Brain microvascular endothelial cell (primary cell): ENCODE results near the gene ATP8A2.

Source experiments
- DNase-seq: peaks from one replicate; pipeline ENCODE4 v3.0.0-alpha.2; 2020
- H3K27ac ChIP-seq: fragments of 250-450 bp; sonication (Bioruptor Pico); 2 replicates; pipeline ENCODE4 v1.5.1; 2020; ENCODE audit warnings: mild to moderate bottlenecking, moderate library complexity
- H3K27me3 ChIP-seq: fragments of 250-450 bp; sonication (Bioruptor Pico); replicated peaks from 2 replicates; pipeline ENCODE4 v1.5.1; 2020; ENCODE audit warnings: mild to moderate bottlenecking
- H3K36me3 ChIP-seq: fragments of 250-450 bp; sonication (Bioruptor Pico); replicated peaks from 2 replicates; pipeline ENCODE4 v1.5.1; 2020; ENCODE audit warnings: mild to moderate bottlenecking
- H3K4me3 ChIP-seq: 2 replicates; pipeline ENCODE4 v1.5.1; 2011; ENCODE audit warnings: low read depth, mild to moderate bottlenecking, control low read depth, low read length, moderate library complexity
- in situ Hi-C: cut with HindIII; loops from 2 replicates; pipeline ENCODE4 v1.10.0; 2017; ENCODE audit warnings: low sequenced_read_pairs, low pct_ligation_motif_present
- TF ChIP-seq, protein P1 (sequence below): IDR thresholded peaks from 2 replicates; pipeline ENCODE4 v1.5.1; 2011; ENCODE audit warnings: low read depth, mild to moderate bottlenecking, moderate library complexity, low read length, control low read depth, inconsistent platforms; ENCODE audit errors: missing control alignments

The ATP8A2 gene

DNA sequence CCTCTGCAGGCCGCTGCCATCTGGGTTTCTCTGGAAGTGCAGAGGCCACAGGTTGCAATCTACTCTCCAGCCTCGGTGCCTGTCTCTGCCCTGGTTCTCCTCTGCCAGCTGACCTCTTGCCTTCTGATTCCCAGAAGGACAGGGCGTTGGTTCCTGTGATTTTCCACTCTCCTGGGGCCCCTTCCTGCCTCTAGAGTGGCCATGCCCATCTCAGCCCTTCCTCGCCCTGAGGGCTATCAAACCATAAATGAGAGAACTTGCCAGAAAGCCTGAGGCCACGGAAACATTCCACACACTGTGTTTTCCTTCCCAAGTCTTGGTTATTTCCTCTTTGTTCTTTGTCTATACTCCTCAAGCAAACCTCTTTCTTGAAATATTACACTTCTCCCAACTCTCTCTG is 533.8 kb downstream of the ATP8A2 start:
- TF ChIP-seq, protein P1, sequence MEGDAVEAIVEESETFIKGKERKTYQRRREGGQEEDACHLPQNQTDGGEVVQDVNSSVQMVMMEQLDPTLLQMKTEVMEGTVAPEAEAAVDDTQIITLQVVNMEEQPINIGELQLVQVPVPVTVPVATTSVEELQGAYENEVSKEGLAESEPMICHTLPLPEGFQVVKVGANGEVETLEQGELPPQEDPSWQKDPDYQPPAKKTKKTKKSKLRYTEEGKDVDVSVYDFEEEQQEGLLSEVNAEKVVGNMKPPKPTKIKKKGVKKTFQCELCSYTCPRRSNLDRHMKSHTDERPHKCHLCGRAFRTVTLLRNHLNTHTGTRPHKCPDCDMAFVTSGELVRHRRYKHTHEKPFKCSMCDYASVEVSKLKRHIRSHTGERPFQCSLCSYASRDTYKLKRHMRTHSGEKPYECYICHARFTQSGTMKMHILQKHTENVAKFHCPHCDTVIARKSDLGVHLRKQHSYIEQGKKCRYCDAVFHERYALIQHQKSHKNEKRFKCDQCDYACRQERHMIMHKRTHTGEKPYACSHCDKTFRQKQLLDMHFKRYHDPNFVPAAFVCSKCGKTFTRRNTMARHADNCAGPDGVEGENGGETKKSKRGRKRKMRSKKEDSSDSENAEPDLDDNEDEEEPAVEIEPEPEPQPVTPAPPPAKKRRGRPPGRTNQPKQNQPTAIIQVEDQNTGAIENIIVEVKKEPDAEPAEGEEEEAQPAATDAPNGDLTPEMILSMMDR, result no peak
- Histone ChIP-seq H3K27ac (no peak overlapping the region), H3K36me3 (no peaks in the 10 kb centered on the region), H3K4me3 (no peak overlapping the region), H3K27me3 (no peaks in the 10 kb centered on the region)
- in situ Hi-C loops, result no loop called here
- DNase-seq, result no peak

DNA sequence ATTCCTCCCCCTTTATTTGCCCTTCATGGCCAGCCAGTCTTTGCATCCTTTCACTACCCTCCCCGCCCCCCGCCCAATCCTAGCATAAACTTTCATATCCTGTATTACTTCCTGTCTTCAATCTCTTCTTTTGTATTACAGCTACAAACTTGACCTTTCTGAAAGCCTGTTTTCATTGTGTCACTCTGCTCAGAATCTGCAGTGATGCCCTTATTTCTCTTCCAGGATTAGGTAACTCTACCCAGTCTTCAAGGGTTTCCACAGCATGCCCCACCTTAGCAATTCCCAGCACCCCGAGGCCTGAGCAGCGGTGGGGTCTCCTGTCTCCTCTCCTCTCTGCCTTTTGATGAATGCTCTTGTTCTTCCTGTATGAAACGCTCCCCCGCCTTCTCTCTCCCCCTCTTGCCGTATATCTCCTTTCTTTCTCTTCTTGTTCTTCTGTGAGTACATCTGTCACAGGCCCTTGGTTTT is 534.5 kb downstream of the ATP8A2 start:
- no peaks in the 10 kb centered on the region for H3K36me3 ChIP-seq
- no peak overlapping the region for H3K4me3 ChIP-seq
- H3K27me3 ChIP-seq, result no peaks in the 10 kb centered on the region
- DNase-seq, result no peak
- TF ChIP-seq, protein P1, result no peak
- no peak overlapping the region for H3K27ac ChIP-seq
- in situ Hi-C loops, result no loop called here

DNA sequence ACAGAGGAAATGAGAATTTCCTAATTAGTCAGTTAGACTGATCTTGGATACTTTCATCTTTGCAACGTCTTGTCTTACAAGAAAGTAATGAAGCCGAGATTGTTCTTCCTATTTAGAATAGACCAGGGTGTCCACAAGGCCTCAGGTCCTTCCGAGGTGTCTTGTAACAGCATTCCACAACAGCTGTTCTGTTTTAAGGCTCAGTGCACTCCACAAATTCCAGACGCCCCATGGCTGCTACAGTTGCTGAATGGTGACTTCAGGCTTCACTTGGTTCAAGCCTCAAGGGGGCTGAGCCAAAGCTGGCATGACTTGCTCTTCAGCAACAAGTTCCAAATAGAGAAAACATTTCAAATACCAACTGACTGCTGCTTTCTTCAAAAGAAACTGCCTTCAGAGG is 536.6 kb downstream of the ATP8A2 start:
- TF ChIP-seq, protein P1, result no peak
- Histone ChIP-seq H3K36me3 (no peaks in the 10 kb centered on the region), H3K27ac (no peak overlapping the region), H3K27me3 (no peaks in the 10 kb centered on the region), H3K4me3 (no peak overlapping the region)
- no peak for DNase-seq
- in situ Hi-C loops, result no loop called here

DNA sequence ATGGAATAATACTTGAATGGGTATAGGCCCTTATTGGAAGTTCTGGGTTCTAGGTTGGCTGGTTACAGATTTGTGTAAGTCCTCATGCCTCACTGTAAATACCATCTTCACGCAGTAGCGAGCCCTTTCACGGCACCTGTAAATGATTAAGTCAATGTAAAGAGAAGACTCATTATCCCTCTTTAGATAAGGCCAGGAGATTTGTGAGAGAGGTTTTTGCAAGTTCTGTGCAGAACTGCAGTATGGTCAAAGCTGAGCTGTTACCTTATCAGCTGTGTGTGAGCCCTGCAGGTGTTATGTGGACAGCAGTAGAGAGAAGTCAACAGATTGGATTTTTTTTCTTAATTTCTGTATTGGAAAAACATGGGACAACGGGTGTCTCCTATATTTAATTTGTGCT is 538.5 kb downstream of the ATP8A2 start:
- no peak for DNase-seq
- no peaks in the 10 kb centered on the region for H3K36me3 ChIP-seq
- in situ Hi-C loops, result no loop called here
- TF ChIP-seq, protein P1, result no peak
- H3K27me3 ChIP-seq, result no peaks in the 10 kb centered on the region
- no peak overlapping the region for H3K27ac ChIP-seq
- no peak overlapping the region for H3K4me3 ChIP-seq

DNA sequence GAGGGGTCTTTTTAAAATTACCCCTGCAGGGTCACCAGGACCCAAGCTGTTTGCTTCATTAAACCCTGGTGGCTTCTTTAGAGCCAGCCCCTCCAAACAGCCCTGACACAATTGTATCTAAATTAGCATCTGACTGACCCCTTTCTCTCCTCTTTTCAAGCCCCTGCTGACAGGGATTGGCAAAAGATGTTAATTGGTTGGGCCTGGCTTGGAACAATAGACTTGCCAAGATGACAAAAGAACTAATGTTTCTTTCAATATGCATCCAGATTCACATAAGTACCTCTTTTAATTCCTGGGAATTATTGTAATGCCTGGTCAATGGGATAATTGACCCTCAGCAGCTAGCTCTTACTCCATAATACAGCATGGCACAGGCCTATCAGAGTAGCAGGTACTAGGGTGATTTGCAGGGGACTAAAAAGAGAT is 539.2 kb downstream of the ATP8A2 start:
- no peaks in the 10 kb centered on the region for H3K27me3 ChIP-seq
- no peaks in the 10 kb centered on the region for H3K36me3 ChIP-seq
- DNase-seq, result no peak
- in situ Hi-C loops, result no loop called here
- H3K4me3 ChIP-seq, result no peak overlapping the region
- TF ChIP-seq, protein P1, result no peak
- no peak overlapping the region for H3K27ac ChIP-seq

DNA sequence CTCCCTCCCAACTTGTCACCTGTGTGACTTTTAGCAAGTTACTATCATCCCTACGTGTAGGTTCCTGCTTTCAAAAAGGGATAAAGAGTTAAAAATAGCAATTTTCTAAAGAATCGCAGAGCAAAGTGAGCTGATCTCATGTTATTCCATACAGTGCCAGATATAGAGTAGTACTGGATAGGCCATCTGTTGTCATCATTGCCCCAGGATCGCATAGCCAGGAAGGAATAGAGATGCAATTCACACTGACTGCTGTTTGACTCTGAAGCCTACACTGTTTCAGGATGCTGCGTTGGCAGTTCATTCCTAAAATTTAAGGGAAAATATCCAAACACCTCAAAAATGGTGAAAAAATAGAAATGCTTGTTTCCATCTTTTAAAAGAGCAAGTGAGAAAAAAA is 541.2 kb downstream of the ATP8A2 start:
- TF ChIP-seq, protein P1, result no peak
- no peaks in the 10 kb centered on the region for H3K27me3 ChIP-seq
- DNase-seq, result no peak
- in situ Hi-C loops, result no loop called here
- no peak overlapping the region for H3K4me3 ChIP-seq
- H3K27ac ChIP-seq, result no peak overlapping the region
- no peaks in the 10 kb centered on the region for H3K36me3 ChIP-seq
